Measurements from ENCODE around the gene SENP3.

Gene SENP3

DNA sequence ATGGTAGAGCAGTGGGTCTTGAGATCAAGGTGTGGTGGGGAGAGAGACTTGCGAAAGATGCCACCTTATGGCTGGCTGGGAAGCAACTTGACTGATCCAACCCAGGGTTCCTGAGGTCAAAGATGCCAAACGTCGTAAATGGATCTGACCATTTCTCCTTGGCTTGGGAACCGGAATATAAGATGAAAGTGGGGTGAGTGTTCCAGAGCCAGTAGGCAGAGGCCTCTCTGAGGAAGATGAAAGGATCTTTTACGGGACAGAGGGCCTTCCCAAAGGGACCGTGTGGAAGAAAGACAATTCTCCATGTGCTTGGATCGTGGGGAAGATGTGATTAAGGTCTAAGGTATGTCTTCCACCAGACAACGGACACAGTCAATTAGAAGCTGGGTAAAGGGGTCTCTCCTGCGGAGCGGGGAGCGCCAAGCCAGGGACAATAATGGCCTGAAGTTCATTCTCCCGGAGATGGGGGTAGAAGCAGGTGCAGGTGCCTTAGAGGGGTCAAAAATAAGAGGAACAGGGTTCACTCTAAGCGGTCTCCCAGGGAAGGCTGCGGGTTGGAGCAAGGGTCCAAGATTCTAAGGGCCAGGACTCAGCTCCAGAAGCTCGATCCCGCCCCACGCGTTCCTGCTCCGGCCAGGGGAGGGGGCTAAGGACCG is 52.2 kb downstream of the SENP3 start (continued):
- TF ChIP-seq ZNF677 (tag by site-specific recombination; IDR thresholded peaks at IDR 0.05) (no peak), ZNF514 (tag by site-specific recombination; IDR thresholded peaks at IDR 0.05) (no peak), ZNF324 (tag by site-specific recombination; IDR thresholded peaks at IDR 0.05) (no peak), IKZF3 (tag by site-specific recombination; IDR thresholded peaks at IDR 0.05) (no peak), ZBTB48 (tag by site-specific recombination; IDR thresholded peaks at IDR 0.05) (peak; percentile 55; the same call in 1 of the 2 replicates), ZNF366 (tag by site-specific recombination; conservative IDR thresholded peaks at IDR 0.05) (peak; percentile 44; the same call in 1 of the 2 replicates), ZNF791 (tag by site-specific recombination; IDR thresholded peaks at IDR 0.05) (no peak), GLIS2 (tag by site-specific recombination; IDR thresholded peaks at IDR 0.05) (no peak), OVOL3 (tag by site-specific recombination; IDR thresholded peaks at IDR 0.05) (no peak), KLF16 (tag by site-specific recombination; IDR thresholded peaks at IDR 0.05) (0 out of 2 replicates have a peak, but pooled peaks have one; percentile 13), ZBTB1 (tag by site-specific recombination; IDR thresholded peaks at IDR 0.05) (no peak), WT1 (tag by site-specific recombination; IDR thresholded peaks at IDR 0.05) (no peak), ZNF777 (tag by site-specific recombination; IDR thresholded peaks at IDR 0.05; ENCODE audit: borderline replicate concordance) (no peak), ZNF621 (tag by site-specific recombination; IDR thresholded peaks at IDR 0.05) (no peak), ZNF274 (IDR thresholded peaks at IDR 0.05; ENCODE audit: low read length) (no peak), ZNF274 (tag by site-specific recombination; IDR thresholded peaks at IDR 0.05; ENCODE audit: borderline replicate concordance) (no peak), BCL11B (tag by site-specific recombination; IDR thresholded peaks at IDR 0.05; ENCODE audit: low read depth) (no peak), EGR2 (tag by site-specific recombination; IDR thresholded peaks at IDR 0.05; ENCODE audit: low read depth) (no peak), ZNF670 (tag by site-specific recombination; IDR thresholded peaks at IDR 0.05; ENCODE audit: low read depth) (no peak), ZNF335 (tag by site-specific recombination; conservative IDR thresholded peaks at IDR 0.05) (peak; percentile 75), ZNF302 (tag by site-specific recombination; IDR thresholded peaks at IDR 0.05; ENCODE audit: low read depth) (no peak), ZNF391 (tag by site-specific recombination; IDR thresholded peaks at IDR 0.05; ENCODE audit: borderline replicate concordance, low read depth) (no peak), ZNF184 (tag by site-specific recombination; IDR thresholded peaks at IDR 0.05) (no peak), ZNF416 (tag by site-specific recombination; IDR thresholded peaks at IDR 0.05) (no peak)
- TF ChIP-seq, protein P1, sequence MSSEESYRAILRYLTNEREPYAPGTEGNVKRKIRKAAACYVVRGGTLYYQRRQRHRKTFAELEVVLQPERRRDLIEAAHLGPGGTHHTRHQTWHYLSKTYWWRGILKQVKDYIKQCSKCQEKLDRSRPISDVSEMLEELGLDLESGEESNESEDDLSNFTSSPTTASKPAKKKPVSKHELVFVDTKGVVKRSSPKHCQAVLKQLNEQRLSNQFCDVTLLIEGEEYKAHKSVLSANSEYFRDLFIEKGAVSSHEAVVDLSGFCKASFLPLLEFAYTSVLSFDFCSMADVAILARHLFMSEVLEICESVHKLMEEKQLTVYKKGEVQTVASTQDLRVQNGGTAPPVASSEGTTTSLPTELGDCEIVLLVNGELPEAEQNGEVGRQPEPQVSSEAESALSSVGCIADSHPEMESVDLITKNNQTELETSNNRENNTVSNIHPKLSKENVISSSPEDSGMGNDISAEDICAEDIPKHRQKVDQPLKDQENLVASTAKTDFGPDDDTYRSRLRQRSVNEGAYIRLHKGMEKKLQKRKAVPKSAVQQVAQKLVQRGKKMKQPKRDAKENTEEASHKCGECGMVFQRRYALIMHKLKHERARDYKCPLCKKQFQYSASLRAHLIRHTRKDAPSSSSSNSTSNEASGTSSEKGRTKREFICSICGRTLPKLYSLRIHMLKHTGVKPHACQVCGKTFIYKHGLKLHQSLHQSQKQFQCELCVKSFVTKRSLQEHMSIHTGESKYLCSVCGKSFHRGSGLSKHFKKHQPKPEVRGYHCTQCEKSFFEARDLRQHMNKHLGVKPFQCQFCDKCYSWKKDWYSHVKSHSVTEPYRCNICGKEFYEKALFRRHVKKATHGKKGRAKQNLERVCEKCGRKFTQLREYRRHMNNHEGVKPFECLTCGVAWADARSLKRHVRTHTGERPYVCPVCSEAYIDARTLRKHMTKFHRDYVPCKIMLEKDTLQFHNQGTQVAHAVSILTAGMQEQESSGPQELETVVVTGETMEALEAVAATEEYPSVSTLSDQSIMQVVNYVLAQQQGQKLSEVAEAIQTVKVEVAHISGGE (tag by site-specific recombination; conservative IDR thresholded peaks at IDR 0.05; ENCODE audit: low read depth): no peak; the same call in 1 of the 2 replicates
- TF ChIP-seq, protein P2, sequence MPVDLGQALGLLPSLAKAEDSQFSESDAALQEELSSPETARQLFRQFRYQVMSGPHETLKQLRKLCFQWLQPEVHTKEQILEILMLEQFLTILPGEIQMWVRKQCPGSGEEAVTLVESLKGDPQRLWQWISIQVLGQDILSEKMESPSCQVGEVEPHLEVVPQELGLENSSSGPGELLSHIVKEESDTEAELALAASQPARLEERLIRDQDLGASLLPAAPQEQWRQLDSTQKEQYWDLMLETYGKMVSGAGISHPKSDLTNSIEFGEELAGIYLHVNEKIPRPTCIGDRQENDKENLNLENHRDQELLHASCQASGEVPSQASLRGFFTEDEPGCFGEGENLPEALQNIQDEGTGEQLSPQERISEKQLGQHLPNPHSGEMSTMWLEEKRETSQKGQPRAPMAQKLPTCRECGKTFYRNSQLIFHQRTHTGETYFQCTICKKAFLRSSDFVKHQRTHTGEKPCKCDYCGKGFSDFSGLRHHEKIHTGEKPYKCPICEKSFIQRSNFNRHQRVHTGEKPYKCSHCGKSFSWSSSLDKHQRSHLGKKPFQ (tag by site-specific recombination; IDR thresholded peaks at IDR 0.05): no peak
- TF ChIP-seq, protein P3, sequence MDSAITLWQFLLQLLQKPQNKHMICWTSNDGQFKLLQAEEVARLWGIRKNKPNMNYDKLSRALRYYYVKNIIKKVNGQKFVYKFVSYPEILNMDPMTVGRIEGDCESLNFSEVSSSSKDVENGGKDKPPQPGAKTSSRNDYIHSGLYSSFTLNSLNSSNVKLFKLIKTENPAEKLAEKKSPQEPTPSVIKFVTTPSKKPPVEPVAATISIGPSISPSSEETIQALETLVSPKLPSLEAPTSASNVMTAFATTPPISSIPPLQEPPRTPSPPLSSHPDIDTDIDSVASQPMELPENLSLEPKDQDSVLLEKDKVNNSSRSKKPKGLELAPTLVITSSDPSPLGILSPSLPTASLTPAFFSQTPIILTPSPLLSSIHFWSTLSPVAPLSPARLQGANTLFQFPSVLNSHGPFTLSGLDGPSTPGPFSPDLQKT (IDR thresholded peaks at IDR 0.05; ENCODE audit: borderline replicate concordance, low read depth, low read length): no peak
- TF ChIP-seq, protein P4, sequence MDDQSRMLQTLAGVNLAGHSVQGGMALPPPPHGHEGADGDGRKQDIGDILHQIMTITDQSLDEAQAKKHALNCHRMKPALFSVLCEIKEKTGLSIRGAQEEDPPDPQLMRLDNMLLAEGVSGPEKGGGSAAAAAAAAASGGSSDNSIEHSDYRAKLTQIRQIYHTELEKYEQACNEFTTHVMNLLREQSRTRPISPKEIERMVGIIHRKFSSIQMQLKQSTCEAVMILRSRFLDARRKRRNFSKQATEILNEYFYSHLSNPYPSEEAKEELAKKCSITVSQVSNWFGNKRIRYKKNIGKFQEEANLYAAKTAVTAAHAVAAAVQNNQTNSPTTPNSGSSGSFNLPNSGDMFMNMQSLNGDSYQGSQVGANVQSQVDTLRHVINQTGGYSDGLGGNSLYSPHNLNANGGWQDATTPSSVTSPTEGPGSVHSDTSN (CRISPR knock-in tag; IDR thresholded peaks at IDR 0.05): no peak
- TF ChIP-seq, protein P5, sequence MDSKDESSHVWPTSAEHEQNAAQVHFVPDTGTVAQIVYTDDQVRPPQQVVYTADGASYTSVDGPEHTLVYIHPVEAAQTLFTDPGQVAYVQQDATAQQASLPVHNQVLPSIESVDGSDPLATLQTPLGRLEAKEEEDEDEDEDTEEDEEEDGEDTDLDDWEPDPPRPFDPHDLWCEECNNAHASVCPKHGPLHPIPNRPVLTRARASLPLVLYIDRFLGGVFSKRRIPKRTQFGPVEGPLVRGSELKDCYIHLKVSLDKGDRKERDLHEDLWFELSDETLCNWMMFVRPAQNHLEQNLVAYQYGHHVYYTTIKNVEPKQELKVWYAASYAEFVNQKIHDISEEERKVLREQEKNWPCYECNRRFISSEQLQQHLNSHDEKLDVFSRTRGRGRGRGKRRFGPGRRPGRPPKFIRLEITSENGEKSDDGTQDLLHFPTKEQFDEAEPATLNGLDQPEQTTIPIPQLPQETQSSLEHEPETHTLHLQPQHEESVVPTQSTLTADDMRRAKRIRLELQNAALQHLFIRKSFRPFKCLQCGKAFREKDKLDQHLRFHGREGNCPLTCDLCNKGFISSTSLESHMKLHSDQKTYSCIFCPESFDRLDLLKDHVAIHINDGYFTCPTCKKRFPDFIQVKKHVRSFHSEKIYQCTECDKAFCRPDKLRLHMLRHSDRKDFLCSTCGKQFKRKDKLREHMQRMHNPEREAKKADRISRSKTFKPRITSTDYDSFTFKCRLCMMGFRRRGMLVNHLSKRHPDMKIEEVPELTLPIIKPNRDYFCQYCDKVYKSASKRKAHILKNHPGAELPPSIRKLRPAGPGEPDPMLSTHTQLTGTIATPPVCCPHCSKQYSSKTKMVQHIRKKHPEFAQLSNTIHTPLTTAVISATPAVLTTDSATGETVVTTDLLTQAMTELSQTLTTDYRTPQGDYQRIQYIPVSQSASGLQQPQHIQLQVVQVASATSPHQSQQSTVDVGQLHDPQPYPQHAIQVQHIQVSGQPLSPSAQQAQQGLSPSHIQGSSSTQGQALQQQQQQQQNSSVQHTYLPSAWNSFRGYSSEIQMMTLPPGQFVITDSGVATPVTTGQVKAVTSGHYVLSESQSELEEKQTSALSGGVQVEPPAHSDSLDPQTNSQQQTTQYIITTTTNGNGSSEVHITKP (tag by site-specific recombination; IDR thresholded peaks at IDR 0.05): peak; percentile 82

All from HEK293 (cell line).